Retina (tissue), 1 donor: Measurements from ENCODE around the gene PIGX.

ENCODE experiments used
- DNase-seq: peaks from one replicate; pipeline ENCODE4 v3.0.0-alpha.2; 2016

PIGX gene

DNA sequence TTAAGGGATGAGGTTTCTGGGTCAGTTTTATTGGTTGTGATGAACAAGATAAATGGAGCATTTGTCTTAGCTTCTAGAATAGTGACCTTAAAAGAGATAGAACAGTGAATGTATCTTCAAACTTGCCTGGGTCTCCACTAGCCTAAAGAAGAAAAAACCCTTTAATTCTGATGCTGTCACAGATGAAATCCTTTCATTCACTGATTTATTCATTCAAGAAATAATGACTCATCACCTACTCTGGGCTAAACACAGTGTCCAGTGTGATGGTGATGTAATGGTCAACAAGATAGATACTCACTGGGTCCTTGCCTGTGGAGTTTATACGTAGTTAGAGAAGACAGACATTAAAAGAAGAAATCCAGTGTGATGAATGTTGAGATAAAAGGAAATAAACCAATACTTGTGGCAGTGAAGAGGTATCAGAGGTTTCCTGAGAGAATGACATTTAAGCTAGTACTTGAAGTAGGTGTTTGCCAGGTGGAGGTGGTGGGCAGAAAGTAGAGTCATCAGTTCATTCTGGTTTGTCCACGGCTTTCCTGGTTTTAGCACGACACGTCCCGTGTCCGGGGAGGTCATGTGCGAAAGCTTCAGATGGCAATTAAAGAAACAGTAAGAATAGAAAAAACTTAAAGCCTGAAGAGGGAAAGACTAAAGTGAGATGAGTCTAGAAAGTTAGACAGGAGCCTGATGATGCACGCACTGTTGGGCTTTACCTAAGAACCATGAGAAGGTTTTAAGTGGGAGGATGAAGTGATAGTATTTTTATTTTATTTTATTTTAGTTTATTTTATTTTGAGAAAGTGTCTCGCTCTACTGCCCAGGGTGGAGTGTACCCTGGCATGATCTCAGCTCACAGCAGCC lies 45.9 kb downstream of the PIGX start:
- DNase-seq, result no peak

DNA sequence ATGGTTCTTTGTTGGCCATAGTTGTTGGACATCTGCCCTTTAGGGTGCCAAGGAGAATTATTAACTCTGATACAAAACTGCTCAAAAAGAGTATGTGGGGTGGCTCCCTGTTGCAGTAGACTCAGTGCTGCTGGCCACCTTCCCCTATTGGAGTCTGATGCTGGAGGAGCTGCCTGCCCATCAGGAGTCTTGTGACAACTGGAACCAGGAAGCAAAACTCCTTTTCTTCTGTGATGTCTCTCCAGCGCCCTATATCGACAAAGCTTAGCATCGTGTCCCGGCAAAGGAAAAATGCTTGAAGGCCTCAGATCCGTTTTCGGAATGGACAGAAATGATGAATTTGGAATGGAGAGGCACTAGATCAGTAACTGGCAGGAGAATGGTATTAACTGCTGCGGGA lies 51.0 kb downstream of the PIGX start:
- DNase-seq, result no peak

DNA sequence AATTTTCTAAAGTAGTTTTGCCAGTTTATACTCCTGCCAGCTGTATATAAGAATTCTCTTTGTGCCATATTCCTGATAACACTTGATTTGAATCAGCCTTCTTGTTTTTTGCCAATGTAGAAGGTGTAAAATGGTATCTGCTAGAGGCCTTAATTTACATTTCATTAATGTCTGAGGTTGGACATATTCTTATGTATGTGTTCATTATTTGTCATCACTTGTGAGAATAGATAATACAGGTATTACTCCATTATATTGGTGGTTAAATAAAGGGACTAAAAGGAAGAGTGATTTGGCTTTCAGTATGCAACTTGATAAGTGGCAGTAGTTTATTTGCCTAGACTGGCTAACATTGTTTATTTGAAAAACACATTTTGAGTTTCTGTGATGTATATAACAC lies 53.3 kb downstream of the PIGX start:
- DNase-seq, result no peak

DNA sequence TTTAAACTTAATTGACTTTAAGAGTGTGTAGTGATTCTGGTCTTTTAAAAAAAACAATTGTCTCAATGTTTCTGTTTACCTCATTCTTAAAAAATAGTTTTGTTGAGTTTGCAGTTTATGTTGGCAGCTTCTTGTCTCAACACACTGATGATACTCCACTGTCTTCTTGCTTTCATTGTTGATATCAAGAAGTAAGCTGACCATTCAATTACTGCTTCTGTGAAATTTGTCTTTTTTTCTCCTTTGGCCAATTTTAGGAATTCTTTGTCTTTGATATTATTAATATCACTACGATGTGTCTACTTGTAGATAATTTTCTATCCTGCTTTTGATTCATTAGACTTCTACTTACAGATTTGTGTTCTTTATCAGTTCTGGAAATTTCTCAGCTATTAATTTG lies 58.9 kb downstream of the PIGX start:
- DNase-seq, result no peak

DNA sequence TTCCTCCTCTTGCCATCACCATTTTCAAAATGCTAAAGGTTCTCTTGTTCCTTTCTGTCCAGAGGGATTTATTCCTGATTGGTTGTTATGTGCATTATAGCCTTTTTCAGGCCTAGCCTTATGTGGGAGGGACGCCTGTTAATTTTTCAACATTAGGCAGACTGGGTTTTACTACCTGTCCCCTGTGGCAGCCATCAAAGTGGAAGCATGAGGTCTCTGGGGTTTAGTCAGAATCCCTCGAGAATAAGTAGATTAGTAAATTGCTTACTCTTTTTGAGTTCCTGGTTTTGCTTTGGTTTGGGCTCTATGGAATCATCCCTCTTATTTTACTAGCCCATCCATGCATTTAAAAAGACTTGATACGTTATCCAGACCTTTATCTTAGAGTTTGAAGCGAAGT lies 59.9 kb downstream of the PIGX start:
- DNase-seq, result no peak

DNA sequence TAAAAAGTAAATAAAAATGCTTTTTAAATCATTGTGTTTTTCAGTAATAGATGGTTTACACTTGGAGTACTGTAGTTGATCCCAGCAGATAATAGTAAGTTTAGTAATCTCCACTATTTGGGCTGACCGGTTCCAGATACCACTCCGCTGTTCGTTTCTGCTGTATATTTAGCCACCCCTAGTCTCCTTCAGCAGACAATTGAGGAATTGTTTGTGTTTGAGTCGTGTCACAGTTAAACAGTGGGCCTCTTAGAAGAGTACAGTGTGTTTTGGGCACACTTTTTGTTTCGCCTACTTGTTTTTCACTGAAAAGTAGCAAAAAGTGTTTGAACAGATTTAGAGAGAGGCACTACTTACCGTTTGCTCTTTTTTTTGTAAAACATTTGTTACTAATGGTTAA lies 60.7 kb downstream of the PIGX start:
- no peak for DNase-seq

DNA sequence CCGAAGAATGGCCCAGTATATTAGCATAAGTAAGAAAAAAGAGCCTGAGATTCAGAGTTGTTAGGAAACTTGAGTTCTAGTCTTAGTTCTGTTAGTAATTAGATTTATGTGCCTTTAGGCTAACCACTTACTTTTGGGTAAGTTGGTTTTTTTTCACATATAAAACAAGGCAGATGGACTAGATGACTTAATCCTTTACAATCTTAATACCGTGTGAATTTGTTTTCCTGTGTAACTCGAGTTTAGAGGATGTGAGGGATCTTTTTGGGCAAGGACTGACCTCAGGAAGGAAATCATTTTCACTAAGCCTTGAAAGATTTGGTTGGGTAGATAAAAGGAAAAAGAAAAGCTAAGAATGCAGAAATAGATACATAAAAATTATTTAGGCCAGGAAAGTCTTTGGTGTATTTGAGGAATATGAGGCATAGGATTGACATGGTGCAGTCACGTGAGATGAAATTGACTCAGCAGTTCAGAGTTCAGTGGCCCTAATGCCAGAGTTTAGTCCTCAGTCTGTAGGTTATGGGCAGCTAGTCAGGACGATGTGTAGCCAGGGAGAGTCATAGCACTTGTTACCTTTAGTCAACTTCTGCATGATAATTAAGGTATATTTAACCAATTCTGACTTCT lies 62.1 kb downstream of the PIGX start:
- DNase-seq, result no peak

DNA sequence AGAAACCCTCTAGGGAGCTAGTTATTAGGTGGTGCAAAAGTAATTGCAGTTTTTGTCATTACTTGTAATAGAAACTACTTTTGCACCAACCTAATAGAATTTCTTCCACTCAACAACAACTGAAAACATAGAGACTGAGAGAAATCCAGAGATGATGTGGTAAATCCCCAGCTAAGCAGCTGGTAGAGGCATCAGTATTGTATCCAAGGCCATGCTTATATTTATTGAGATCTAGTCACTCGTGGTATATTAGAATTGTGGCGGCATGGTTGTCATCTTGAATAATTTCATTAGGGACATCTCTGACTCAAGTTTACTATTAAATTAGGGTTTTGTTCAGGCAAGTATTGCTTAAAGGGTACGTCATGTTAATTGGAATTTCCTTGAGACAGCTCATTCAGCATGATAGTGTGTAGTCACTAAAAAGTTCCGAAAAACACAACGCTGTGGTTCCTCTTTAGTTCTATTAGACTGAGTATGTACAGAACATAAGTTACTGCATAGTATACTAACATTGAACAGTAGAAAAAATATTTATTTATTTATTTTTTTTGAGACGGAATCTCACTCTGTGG lies 62.8 kb downstream of the PIGX start:
- no peak for DNase-seq

DNA sequence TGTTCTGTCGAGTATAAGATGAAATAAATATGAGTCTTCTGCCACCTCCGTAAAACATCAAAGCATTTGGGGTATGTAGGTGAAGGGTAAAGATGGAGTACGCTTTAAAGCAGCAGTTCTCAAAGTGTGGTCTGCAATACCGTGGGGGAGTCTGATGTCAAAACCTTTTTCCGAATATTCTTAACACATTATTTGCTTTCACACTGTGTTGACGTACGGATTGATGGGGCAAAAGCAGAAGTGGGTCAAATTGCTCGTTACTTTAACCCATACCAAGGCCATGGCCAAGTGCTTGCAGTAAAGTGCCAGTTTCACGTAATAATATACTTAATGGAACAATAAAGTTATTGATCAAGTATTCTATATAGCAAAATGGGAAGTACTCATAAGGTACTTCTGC lies 63.8 kb downstream of the PIGX start:
- DNase-seq, result no peak

DNA sequence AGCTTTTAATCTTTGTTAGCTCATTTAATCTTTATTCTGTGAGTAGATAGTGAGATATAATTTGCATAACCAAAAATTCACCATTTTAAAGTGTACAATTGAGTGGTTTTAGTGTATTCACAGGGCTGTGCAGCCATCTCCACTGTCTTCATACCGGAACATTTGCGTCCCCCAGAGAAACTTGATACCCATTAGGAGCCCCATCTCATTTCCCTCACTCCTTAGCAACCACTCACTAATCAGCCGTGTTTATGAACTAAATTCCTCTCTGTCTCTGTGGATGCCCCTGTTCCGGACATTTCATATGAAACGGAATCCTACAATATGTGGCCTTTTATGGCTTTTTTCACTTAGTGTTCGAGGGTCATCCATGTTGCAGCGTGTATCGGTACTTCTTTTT lies 65.7 kb downstream of the PIGX start:
- no peak for DNase-seq

DNA sequence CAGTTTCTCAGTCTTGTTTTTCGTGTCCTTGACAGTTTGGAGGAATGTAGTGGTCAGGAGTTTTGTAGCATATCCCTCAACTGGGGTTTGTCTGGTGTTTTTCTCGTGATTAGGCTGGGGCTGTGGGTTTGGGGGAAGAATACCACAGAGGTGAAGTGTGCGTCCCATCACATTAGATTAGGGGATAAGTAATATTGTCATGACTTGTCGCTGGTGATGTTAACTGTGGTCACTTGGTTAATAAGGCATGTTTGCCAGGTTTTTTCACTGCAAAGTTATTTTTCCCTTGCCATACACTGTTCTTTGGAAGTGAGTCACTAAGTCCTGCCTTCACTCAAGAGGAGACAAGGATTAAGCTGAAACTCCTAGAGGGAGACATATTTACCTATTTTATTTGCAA lies 66.6 kb downstream of the PIGX start:
- DNase-seq, result no peak

DNA sequence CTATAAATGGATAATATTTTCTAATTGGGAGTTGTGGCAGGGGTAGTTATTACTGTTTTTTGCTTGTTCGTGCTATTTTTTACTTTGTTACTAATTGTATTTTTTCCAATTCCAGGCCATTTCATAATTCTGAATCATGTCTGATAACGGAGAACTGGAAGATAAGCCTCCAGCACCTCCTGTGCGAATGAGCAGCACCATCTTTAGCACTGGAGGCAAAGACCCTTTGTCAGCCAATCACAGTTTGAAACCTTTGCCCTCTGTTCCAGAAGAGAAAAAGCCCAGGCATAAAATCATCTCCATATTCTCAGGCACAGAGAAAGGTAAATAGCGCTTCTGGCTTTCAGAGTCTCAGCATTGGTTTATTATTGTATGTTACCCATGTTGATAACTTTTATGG lies 70.3 kb downstream of the PIGX start:
- no peak for DNase-seq
